HepG2 (cell line): ENCODE measurements around the gene JMJD8. TPM values are rescaled to one million over a fixed set of nuclear protein-coding genes. Genes with fewer than 3 reads are reported as not detected.

Experiments
- CREB1 ChIP-seq, 2 experiments: fragments of 450-650 bp in 1 of 2; IDR thresholded peaks; 2 replicates each; pipeline ENCODE4 v1.6.1; 2016 to 2017; ENCODE audit warnings: control low read depth in 1 of 2, mild to moderate bottlenecking in 1 of 2, missing compliant biosample characterization in 1 of 2, missing genetic modification characterization in 1 of 2
- FOXP4 ChIP-seq: sonication (generic); formaldehyde crosslinking; IDR thresholded peaks from 2 replicates; pipeline ENCODE4 v1.4.0; 2020; ENCODE audit warnings: missing genetic modification reagents
- MTF2 ChIP-seq: sonication (generic); formaldehyde crosslinking; IDR thresholded peaks from 2 replicates; pipeline ENCODE4 v1.5.0; 2020; ENCODE audit warnings: missing genetic modification reagents, borderline replicate concordance
- SMAD1 ChIP-seq: sonication (generic); formaldehyde crosslinking; IDR thresholded peaks from 2 replicates; pipeline ENCODE4 v1.4.0; 2020; ENCODE audit warnings: missing genetic modification reagents, low read depth, mild to moderate bottlenecking, borderline replicate concordance
- YEATS2 ChIP-seq: sonication (generic); formaldehyde crosslinking; IDR thresholded peaks from 2 replicates; pipeline ENCODE4 v1.4.0; 2020; ENCODE audit warnings: missing genetic modification reagents, borderline replicate concordance
- ZBTB40 ChIP-seq, 2 experiments: fragments of 450-650 bp in 1 of 2; sonication (generic) in 1 of 2; formaldehyde crosslinking in 1 of 2; IDR thresholded peaks; 2 replicates each; pipeline versions ENCODE4 v1.6.1 to v1.8.0; 2016 to 2022; ENCODE audit warnings: antibody characterized with exemption in 1 of 2, mild to moderate bottlenecking in 1 of 2, missing genetic modification reagents in 1 of 2
- ZFP36L2 ChIP-seq: sonication (generic); formaldehyde crosslinking; IDR thresholded peaks from 2 replicates; pipeline ENCODE4 v1.4.0; 2020; ENCODE audit warnings: missing genetic modification reagents
- ZNF577 ChIP-seq: sonication (generic); formaldehyde crosslinking; IDR thresholded peaks from 2 replicates; pipeline ENCODE4 v1.4.0; 2020; ENCODE audit warnings: mild to moderate bottlenecking, low read depth, missing genetic modification reagents, borderline replicate concordance
- ZNF619 ChIP-seq: sonication (generic); formaldehyde crosslinking; IDR thresholded peaks from 2 replicates; pipeline ENCODE4 v1.4.0; 2020; ENCODE audit warnings: mild to moderate bottlenecking, missing genetic modification reagents
- ZNF678 ChIP-seq: sonication (generic); formaldehyde crosslinking; IDR thresholded peaks from 2 replicates; pipeline ENCODE4 v1.4.0; 2020; ENCODE audit warnings: mild to moderate bottlenecking, missing genetic modification reagents
- ZNF775 ChIP-seq: sonication (generic); formaldehyde crosslinking; IDR thresholded peaks from 2 replicates; pipeline ENCODE4 v1.4.0; 2020; ENCODE audit warnings: missing genetic modification reagents, mild to moderate bottlenecking, moderate library complexity, borderline replicate concordance
- polyA plus RNA-seq, 8 experiments: library from polyadenylated mRNA; depleted of rRNA in 3 of 8; stranded (reverse) in 7 of 8; unstranded in 1 of 8; fragments of >200 nt; fragmentation: Illumina TruSeq in 4 of 8; extraction: Trizol in 4 of 8; gene quantifications; 2 replicates each; pipeline versions ENCODE4 v1.2.1 to v1.2.3, GENCODE V29; 2011 to 2016; ENCODE audit warnings: low read depth in 4 of 8, missing spikeins in 1 of 8, mixed read lengths in 1 of 8; ENCODE audit not compliant: insufficient read depth in 1 of 8
- total RNA-seq, 5 experiments: library from RNA; depleted of rRNA; stranded (reverse); fragments of >200 nt; fragmentation: Illumina TruSeq; extraction: Trizol; gene quantifications; 2 replicates each; pipeline ENCODE4 v1.2.3, GENCODE V29; 2016; ENCODE audit warnings: low read depth in 1 of 5
- TF ChIP-seq, protein P1 (sequence below): sonication (generic); formaldehyde crosslinking; IDR thresholded peaks from 2 replicates; pipeline ENCODE4 v1.8.0; 2022; ENCODE audit warnings: missing genetic modification reagents, mild to moderate bottlenecking, borderline replicate concordance
- TF ChIP-seq, protein P2 (sequence below): sonication (generic); formaldehyde crosslinking; IDR thresholded peaks from 2 replicates; pipeline ENCODE4 v1.4.0; 2020; ENCODE audit warnings: missing genetic modification reagents

The JMJD8 gene
- total and polyA plus RNA-seq, 2 of the 13 experiments (the other 11 are each of a cell fraction or from before 2014, with no cell fraction given): 2.6 to 11.8 TPM

- TF ChIP-seq ZBTB40 (IDR thresholded peaks at IDR 0.05) (peak; percentile 71), ZBTB40 (CRISPR knock-in tag; IDR thresholded peaks at IDR 0.05) (no peak), ZNF775 (CRISPR knock-in tag) (no peak), ZNF619 (CRISPR knock-in tag) (peak; percentile 82; the same call in 1 of the 2 replicates), CREB1 (IDR thresholded peaks at IDR 0.05) (peak; percentile 10; the same call in 1 of the 2 replicates), CREB1 (CRISPR knock-in tag; IDR thresholded peaks at IDR 0.05) (no peak), ZNF678 (CRISPR knock-in tag) (no peak), SMAD1 (CRISPR knock-in tag) (peak; percentile 98), ZNF577 (CRISPR knock-in tag) (no peak), YEATS2 (peak; percentile 66), ZFP36L2 (CRISPR knock-in tag) (no peak), FOXP4 (0 out of 2 replicates have a peak, but pooled peaks have one; percentile 31), MTF2 (CRISPR knock-in tag) (no peak)
- TF ChIP-seq, protein P1, sequence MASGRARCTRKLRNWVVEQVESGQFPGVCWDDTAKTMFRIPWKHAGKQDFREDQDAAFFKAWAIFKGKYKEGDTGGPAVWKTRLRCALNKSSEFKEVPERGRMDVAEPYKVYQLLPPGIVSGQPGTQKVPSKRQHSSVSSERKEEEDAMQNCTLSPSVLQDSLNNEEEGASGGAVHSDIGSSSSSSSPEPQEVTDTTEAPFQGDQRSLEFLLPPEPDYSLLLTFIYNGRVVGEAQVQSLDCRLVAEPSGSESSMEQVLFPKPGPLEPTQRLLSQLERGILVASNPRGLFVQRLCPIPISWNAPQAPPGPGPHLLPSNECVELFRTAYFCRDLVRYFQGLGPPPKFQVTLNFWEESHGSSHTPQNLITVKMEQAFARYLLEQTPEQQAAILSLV (CRISPR knock-in tag): peak; percentile 67; the same call in 1 of the 2 replicates
- TF ChIP-seq, protein P2, sequence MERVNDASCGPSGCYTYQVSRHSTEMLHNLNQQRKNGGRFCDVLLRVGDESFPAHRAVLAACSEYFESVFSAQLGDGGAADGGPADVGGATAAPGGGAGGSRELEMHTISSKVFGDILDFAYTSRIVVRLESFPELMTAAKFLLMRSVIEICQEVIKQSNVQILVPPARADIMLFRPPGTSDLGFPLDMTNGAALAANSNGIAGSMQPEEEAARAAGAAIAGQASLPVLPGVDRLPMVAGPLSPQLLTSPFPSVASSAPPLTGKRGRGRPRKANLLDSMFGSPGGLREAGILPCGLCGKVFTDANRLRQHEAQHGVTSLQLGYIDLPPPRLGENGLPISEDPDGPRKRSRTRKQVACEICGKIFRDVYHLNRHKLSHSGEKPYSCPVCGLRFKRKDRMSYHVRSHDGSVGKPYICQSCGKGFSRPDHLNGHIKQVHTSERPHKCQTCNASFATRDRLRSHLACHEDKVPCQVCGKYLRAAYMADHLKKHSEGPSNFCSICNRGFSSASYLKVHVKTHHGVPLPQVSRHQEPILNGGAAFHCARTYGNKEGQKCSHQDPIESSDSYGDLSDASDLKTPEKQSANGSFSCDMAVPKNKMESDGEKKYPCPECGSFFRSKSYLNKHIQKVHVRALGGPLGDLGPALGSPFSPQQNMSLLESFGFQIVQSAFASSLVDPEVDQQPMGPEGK: peak; percentile 90
These were observed 16.2 kb downstream of the JMJD8 start, which contains the start of gene RHOT2 (continued) for GRCh38 chr16:667780-668518.
